Kidney (tissue), 14 donors: ENCODE measurements around the gene FBXW4. TPM values are rescaled to one million over a fixed set of nuclear protein-coding genes. Genes with fewer than 3 reads are reported as not detected.

ENCODE experiments used
- DNase-seq, 5 donors: peaks; one replicate each; pipeline ENCODE4 v3.0.0-alpha.2; 2013 to 2020
- FAIRE-seq: peaks from 2 replicates; lab custom pipeline; 2012; peaks lifted over from hg19 to GRCh38; lab: Jason Lieb, UNC
- H3K27ac ChIP-seq, 2 donors: one replicate each; pipeline ENCODE4 v1.7.0; 2013; ENCODE audit warnings: low read depth in 2 of 2, low read length in 2 of 2, inconsistent platforms in 1 of 2
- H3K27me3 ChIP-seq: one replicate; pipeline ENCODE4 v1.7.1; 2013; ENCODE audit warnings: low read length, inconsistent platforms; ENCODE audit not compliant: control insufficient read depth, insufficient read depth
- H3K36me3 ChIP-seq, 3 donors: one replicate each; pipeline versions ENCODE4 v1.7.0 to v1.7.1; 2013; ENCODE audit warnings: low read length in 3 of 3, control low read depth in 1 of 3, inconsistent platforms in 1 of 3; ENCODE audit not compliant: insufficient read depth in 3 of 3, control insufficient read depth in 2 of 3
- H3K4me1 ChIP-seq, 3 donors: one replicate each; pipeline versions ENCODE4 v1.7.0 to v1.7.1; 2013; ENCODE audit warnings: low read length in 3 of 3, inconsistent platforms in 1 of 3, low read depth in 1 of 3; ENCODE audit not compliant: control insufficient read depth in 2 of 3, insufficient read depth in 2 of 3
- H3K4me3 ChIP-seq, 3 donors: one replicate each; pipeline versions ENCODE4 v1.7.0 to v1.8.1; 2013; ENCODE audit warnings: low read length in 3 of 3, control low read depth in 1 of 3, inconsistent platforms in 1 of 3
- H3K9ac ChIP-seq, 3 donors: one replicate each; pipeline versions ENCODE4 v1.7.0 to v1.7.1; 2013; ENCODE audit warnings: low read length in 3 of 3, control low read depth in 1 of 3, inconsistent platforms in 1 of 3
- H3K9me3 ChIP-seq, 3 donors: one replicate each; pipeline versions ENCODE4 v1.7.0 to v1.7.1; 2013; ENCODE audit warnings: low read length in 3 of 3, control low read depth in 1 of 3, inconsistent platforms in 1 of 3; ENCODE audit not compliant: control insufficient read depth in 2 of 3, insufficient read depth in 1 of 3
- intact Hi-C: fragments of 100-400 bp; cut with DNase I; formaldehyde crosslinking; loops from one replicate; pipeline ENCODE4 v1.11.1; 2022
- polyA plus RNA-seq: library from polyadenylated mRNA; stranded (reverse); fragments of 350-450 nt; fragmentation: Illumina TruSeq; extraction: RNeasy Lipid Tissue Mini Kit (QIAGEN cat#74804); gene quantifications from one replicate; pipeline ENCODE4 v1.2.3, GENCODE V29; 2014; ENCODE audit warnings: low read depth, low replicate concordance; ENCODE audit not compliant: insufficient read depth
- total RNA-seq: library from RNA; stranded (reverse); fragmentation: NEBNext Ultra II Directional; extraction: Animal tissue kit (Norgen Biotek cat#: 25700); gene quantifications from one replicate; pipeline ENCODE4 v1.2.1, GENCODE V29; 2021
- TF ChIP-seq, protein P1 (sequence below): IDR thresholded peaks from 3 replicates; pipeline ENCODE4 v1.5.1; 2012; ENCODE audit warnings: mild to moderate bottlenecking, moderate library complexity, borderline replicate concordance; ENCODE audit not compliant: insufficient read depth; ENCODE audit errors: extremely low read depth
- donor health status: control.
- donor health status: control.
- donor health status: control.
- donor health status: control.
- donor health status: control.
- donor health status: DM: yes; HTN: yes; CAD: no.
- donor health status: Normal renal cell carcinoma (clear cell type).

Gene FBXW4
- total and polyA plus RNA-seq, 2 donors from 2014 or later = 47.6 to 80.1 TPM

DNA sequence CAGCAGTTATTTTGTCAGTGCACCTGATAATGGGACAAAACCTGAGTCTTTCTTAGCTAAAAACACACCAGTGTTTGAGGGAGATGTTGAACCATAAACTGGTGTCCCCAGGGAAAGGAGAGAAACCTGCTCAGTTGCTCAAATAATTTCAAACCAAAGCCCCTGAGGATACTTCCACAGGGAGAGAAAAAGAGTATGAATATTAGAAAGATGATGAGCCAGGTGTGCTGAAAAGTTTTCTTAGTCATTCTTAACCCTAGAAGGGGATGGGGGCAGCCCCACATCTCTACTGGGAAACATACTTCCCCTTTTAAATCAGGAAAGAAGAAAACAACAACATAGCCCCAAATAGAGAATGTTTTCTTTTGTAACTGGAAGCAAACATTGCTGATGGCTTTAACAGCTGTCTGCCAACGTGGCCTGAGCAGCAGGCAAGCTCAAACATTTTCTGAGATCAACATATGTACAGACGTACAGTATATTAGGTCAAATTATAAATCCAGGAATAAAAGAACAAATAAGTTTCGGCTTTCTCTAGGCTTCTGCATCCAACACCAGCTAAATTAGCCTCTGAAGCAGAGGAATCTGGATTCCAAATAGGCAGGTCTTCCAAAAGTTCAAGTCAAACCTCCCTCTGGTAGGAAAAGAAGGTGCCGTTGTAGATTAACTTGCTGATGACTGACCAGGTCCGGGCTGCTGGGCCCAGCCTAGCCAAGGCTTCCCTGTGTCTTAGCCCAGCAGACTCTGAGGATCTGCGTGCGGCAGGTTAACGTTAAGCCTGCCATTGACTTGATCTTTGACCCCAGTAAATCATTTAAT is 30.5 kb upstream of the FBXW4 start:
- FAIRE-seq (peak; percentile 21), DNase-seq (peak in 3 of 5 donors; percentile 25 to 46 (median 37))
- Histone ChIP-seq H3K4me3 (no peak overlapping the region), H3K9me3 (no peaks in the 10 kb centered on the region), H3K27ac (no peak overlapping the region), H3K4me1 (peaks cover 0 to 8% (median 0%) of the 10 kb centered on the region in 3 donors), H3K9ac (no peak overlapping the region), H3K27me3 (no peaks in the 10 kb centered on the region), H3K36me3 (no peaks in the 10 kb centered on the region)
- TF ChIP-seq, protein P1, sequence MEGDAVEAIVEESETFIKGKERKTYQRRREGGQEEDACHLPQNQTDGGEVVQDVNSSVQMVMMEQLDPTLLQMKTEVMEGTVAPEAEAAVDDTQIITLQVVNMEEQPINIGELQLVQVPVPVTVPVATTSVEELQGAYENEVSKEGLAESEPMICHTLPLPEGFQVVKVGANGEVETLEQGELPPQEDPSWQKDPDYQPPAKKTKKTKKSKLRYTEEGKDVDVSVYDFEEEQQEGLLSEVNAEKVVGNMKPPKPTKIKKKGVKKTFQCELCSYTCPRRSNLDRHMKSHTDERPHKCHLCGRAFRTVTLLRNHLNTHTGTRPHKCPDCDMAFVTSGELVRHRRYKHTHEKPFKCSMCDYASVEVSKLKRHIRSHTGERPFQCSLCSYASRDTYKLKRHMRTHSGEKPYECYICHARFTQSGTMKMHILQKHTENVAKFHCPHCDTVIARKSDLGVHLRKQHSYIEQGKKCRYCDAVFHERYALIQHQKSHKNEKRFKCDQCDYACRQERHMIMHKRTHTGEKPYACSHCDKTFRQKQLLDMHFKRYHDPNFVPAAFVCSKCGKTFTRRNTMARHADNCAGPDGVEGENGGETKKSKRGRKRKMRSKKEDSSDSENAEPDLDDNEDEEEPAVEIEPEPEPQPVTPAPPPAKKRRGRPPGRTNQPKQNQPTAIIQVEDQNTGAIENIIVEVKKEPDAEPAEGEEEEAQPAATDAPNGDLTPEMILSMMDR = no peak
- intact Hi-C loops = no loop called here

GRCh38 chr10:101724446-101724845 is 29.5 kb upstream of the FBXW4 start:
- Histone ChIP-seq H3K27me3 (no peaks in the 10 kb centered on the region), H3K27ac (no peak overlapping the region), H3K4me1 (peaks cover 0 to 8% (median 0%) of the 10 kb centered on the region in 3 donors), H3K36me3 (no peaks in the 10 kb centered on the region), H3K9ac (no peak overlapping the region), H3K4me3 (no peak overlapping the region), H3K9me3 (no peaks in the 10 kb centered on the region)
- no peak for DNase-seq
- intact Hi-C loops = no loop called here
- TF ChIP-seq, protein P1 = no peak
- FAIRE-seq = no peak

GRCh38 chr10:101723176-101723575 is 28.2 kb upstream of the FBXW4 start:
- Histone ChIP-seq H3K9ac (no peak overlapping the region), H3K36me3 (no peaks in the 10 kb centered on the region), H3K4me1 (peaks cover 0 to 8% (median 0%) of the 10 kb centered on the region in 3 donors), H3K27ac (no peak overlapping the region), H3K27me3 (no peaks in the 10 kb centered on the region), H3K9me3 (no peaks in the 10 kb centered on the region), H3K4me3 (no peak overlapping the region)
- intact Hi-C loops = no loop called here
- TF ChIP-seq, protein P1 = no peak
- no peak for FAIRE-seq
- no peak for DNase-seq
